HCT116 (cell line): ENCODE results near the gene AKR7A3. TPM values are rescaled to one million over a fixed set of nuclear protein-coding genes. Genes with fewer than 3 reads are reported as not detected.

Source experiments
- ATAC-seq: fragments of 200-7000 bp; cut with Tn5 transposase; 2 replicates; pipeline ENCODE4 v1.9.1; 2020; ENCODE audit warnings: mild to moderate bottlenecking, moderate library complexity
- BruUV-seq: library from RNA; stranded (reverse); fragments of 400-500 nt; replicated peaks from 2 replicates; lab custom pipeline; 2021; lab: Mats Ljungman, UMichigan
- CTCF ChIA-PET: fragments of 300-600 bp; sonication (Branson Sonifier 250); formaldehyde crosslinking; loops from one replicate; lab custom pipeline; 2021; ENCODE audit warnings: antibody characterized with exemption; lab: Charles Lee
- POLR2A ChIA-PET: fragments of 300-600, 350-600 bp; sonication (Branson Sonifier 250); formaldehyde crosslinking; loops from one replicate; lab custom pipeline; 2021; ENCODE audit warnings: antibody characterized with exemption; lab: Charles Lee
- RAD21 ChIA-PET, 2 experiments: fragments of 300-600 bp; sonication (Branson Sonifier 250); formaldehyde crosslinking; loops; one replicate each; lab custom pipeline; 2023; ENCODE audit warnings: low total read pairs in 2 of 2; ENCODE audit not compliant: uncharacterized antibody in 2 of 2, unreplicated experiment in 2 of 2, low non-redundant PET in 1 of 2; lab: Charles Lee
- DNase-seq: peaks from one replicate; pipeline ENCODE4 v3.0.0-alpha.2; 2010; ENCODE audit warnings: low read depth, low spot score
- H2AFZ ChIP-seq: fragments of 200-600 bp; shearing (Covaris generic), sonication (generic); 2 replicates; pipeline ENCODE4 v1.6.1; 2017; ENCODE audit warnings: low read depth, mixed run types, mixed read lengths, antibody characterized with exemption, low read length; ENCODE audit not compliant: poor library complexity, severe bottlenecking
- H3K27ac ChIP-seq: 2 replicates; pipeline ENCODE4 v1.5.1; 2012; ENCODE audit warnings: low read depth, low read length
- H3K27me3 ChIP-seq: fragments of 200-600 bp; sonication (generic); 2 replicates; pipeline ENCODE4 v1.6.1; 2016; ENCODE audit warnings: mixed run types, low read length, mixed read lengths; ENCODE audit not compliant: insufficient read depth
- H3K36me3 ChIP-seq, 2 experiments: fragments of 200-500 bp in 1 of 2; fragments of 200-600 bp in 1 of 2; sonication (Bioruptor generic) in 1 of 2; sonication (generic) in 1 of 2; 2 replicates each; pipeline versions ENCODE4 v1.5.1 to v1.6.1; 2014 to 2016; ENCODE audit warnings: low read length in 2 of 2, inconsistent platforms in 1 of 2, mixed read lengths in 1 of 2, mixed run types in 1 of 2; ENCODE audit not compliant: insufficient read depth in 2 of 2, control insufficient read depth in 1 of 2
- H3K4me1 ChIP-seq, 2 experiments: fragments of 200-600 bp in 1 of 2; sonication (generic) in 1 of 2; 2 replicates each; pipeline versions ENCODE4 v1.5.1 to v1.6.1; 2012 to 2017; ENCODE audit warnings: low read length in 2 of 2, inconsistent platforms in 1 of 2, mild to moderate bottlenecking in 1 of 2, mixed read lengths in 1 of 2, mixed run types in 1 of 2, moderate library complexity in 1 of 2; ENCODE audit not compliant: insufficient read depth in 2 of 2, control insufficient read depth in 1 of 2
- H3K4me2 ChIP-seq: fragments of 200-600 bp; sonication (generic); 2 replicates; pipeline ENCODE4 v1.6.1; 2017; ENCODE audit warnings: mixed run types, low read length, mixed read lengths
- H3K4me3 ChIP-seq, 2 experiments: fragments of 200-600 bp in 1 of 2; sonication (generic) in 1 of 2; replicated peaks in 1 of 2; 2 replicates each; pipeline ENCODE4 v1.5.1; 2011 to 2016; ENCODE audit warnings: low read length in 2 of 2, control low read depth in 1 of 2, low read depth in 1 of 2, mild to moderate bottlenecking in 1 of 2, mixed read lengths in 1 of 2, mixed run types in 1 of 2
- H3K79me2 ChIP-seq: fragments of 200-600 bp; sonication (generic); 2 replicates; pipeline ENCODE4 v1.6.1; 2017; ENCODE audit warnings: mild to moderate bottlenecking, mixed run types, low read length, moderate library complexity, mixed read lengths; ENCODE audit not compliant: insufficient read depth
- H3K9ac ChIP-seq: fragments of 200-600 bp; sonication (generic); 2 replicates; pipeline ENCODE4 v1.6.1; 2016; ENCODE audit warnings: low read length, mixed read lengths
- H3K9me2 ChIP-seq: fragments of 200-600 bp; sonication (generic), shearing (Covaris generic); 2 replicates; pipeline ENCODE4 v1.6.1; 2017; ENCODE audit warnings: mixed run types, mild to moderate bottlenecking, moderate library complexity; ENCODE audit not compliant: insufficient read depth
- H3K9me3 ChIP-seq, 2 experiments: fragments of 200-500 bp in 1 of 2; fragments of 200-600 bp in 1 of 2; sonication (Bioruptor generic) in 1 of 2; sonication (generic) in 1 of 2; 2 replicates each; pipeline ENCODE4 v1.6.1; 2014 to 2017; ENCODE audit warnings: low read length in 2 of 2, mixed read lengths in 2 of 2, inconsistent platforms in 1 of 2, low read depth in 1 of 2, mild to moderate bottlenecking in 1 of 2, mixed run types in 1 of 2, moderate library complexity in 1 of 2; ENCODE audit not compliant: control insufficient read depth in 1 of 2, insufficient read depth in 1 of 2
- H4K20me1 ChIP-seq: fragments of 200-600 bp; sonication (generic), shearing (Covaris generic); 2 replicates; pipeline ENCODE4 v1.6.1; 2017; ENCODE audit warnings: mixed run types, mild to moderate bottlenecking, moderate library complexity; ENCODE audit not compliant: insufficient read depth
- ATF3 ChIP-seq: IDR thresholded peaks from 2 replicates; pipeline ENCODE4 v1.6.1; 2012
- CBX3 ChIP-seq: IDR thresholded peaks from 2 replicates; pipeline ENCODE4 v1.6.1; 2012; ENCODE audit warnings: low read depth
- CEBPB ChIP-seq: IDR thresholded peaks from 2 replicates; pipeline ENCODE4 v1.6.1; 2012; ENCODE audit warnings: low read depth
- CTCF ChIP-seq, 3 experiments: fragments of 200-600 bp in 1 of 3; sonication (generic) in 1 of 3; IDR thresholded peaks in 2 of 3; conservative IDR thresholded peaks in 1 of 3; 2 replicates each; pipeline ENCODE4 v1.5.1; 2012 to 2017; ENCODE audit warnings: low read depth in 2 of 3, low read length in 2 of 3, antibody characterized with exemption in 1 of 3, borderline replicate concordance in 1 of 3, control low read depth in 1 of 3, mild to moderate bottlenecking in 1 of 3, mixed read lengths in 1 of 3, mixed run types in 1 of 3, moderate library complexity in 1 of 3; ENCODE audit not compliant: insufficient read depth in 1 of 3
- EZH2phosphoT487 ChIP-seq: fragments of 200-600 bp; IDR thresholded peaks from 2 replicates; pipeline ENCODE4 v1.6.1; 2018; ENCODE audit warnings: antibody characterized with exemption, borderline replicate concordance
- FOSL1 ChIP-seq: IDR thresholded peaks from 2 replicates; pipeline ENCODE4 v1.6.1; 2012; ENCODE audit warnings: low read depth
- POLR2A ChIP-seq: IDR thresholded peaks from 2 replicates; pipeline ENCODE4 v1.7.0; 2011; ENCODE audit warnings: borderline replicate concordance; ENCODE audit not compliant: insufficient read depth, insufficient read length; ENCODE audit errors: extremely low read depth
- POLR2AphosphoS5 ChIP-seq: IDR thresholded peaks from 2 replicates; pipeline ENCODE4 v1.6.1; 2011; ENCODE audit warnings: mild to moderate bottlenecking, low read depth, low read length, moderate library complexity
- RAD21 ChIP-seq: IDR thresholded peaks from 2 replicates; pipeline ENCODE4 v1.6.1; 2012; ENCODE audit warnings: low read depth, mild to moderate bottlenecking
- SIN3A ChIP-seq: IDR thresholded peaks from 2 replicates; pipeline ENCODE4 v1.6.1; 2012; ENCODE audit warnings: low read depth
- SP1 ChIP-seq: IDR thresholded peaks from 2 replicates; pipeline ENCODE4 v1.6.1; 2012; ENCODE audit warnings: low read depth
- SRF ChIP-seq: IDR thresholded peaks from 2 replicates; pipeline ENCODE4 v1.6.1; 2012; ENCODE audit warnings: low read depth
- TCF7L2 ChIP-seq: IDR thresholded peaks from 2 replicates; pipeline ENCODE4 v1.7.0; 2011; ENCODE audit warnings: borderline replicate concordance, inconsistent platforms; ENCODE audit not compliant: insufficient read depth, insufficient read length; ENCODE audit errors: extremely low read depth
- YY1 ChIP-seq: IDR thresholded peaks from 2 replicates; pipeline ENCODE4 v1.6.1; 2011; ENCODE audit warnings: low read length, low read depth, moderate library complexity, mild to moderate bottlenecking; ENCODE audit not compliant: insufficient replicate concordance; ENCODE audit errors: extremely low read depth
- ZNF274 ChIP-seq: fragments of 200-500 bp; sonication (Bioruptor generic); IDR thresholded peaks from 2 replicates; pipeline ENCODE4 v1.6.1; 2014; ENCODE audit warnings: mild to moderate bottlenecking, low read depth, low read length, inconsistent platforms
- intact Hi-C: fragments of 100-400 bp; cut with micrococcal nuclease; formaldehyde crosslinking; loops from 2 replicates; pipeline ENCODE4 v1.10.0; 2022
- total RNA-seq: library from RNA; stranded (reverse); gene quantifications from one replicate; pipeline ENCODE4 v1.2.1, GENCODE V29; 2021; ENCODE audit not compliant: unreplicated experiment
- TF ChIP-seq, protein P1 (sequence below): IDR thresholded peaks from 2 replicates; pipeline ENCODE4 v1.6.1; 2011; ENCODE audit warnings: mild to moderate bottlenecking, low read length, moderate library complexity; ENCODE audit not compliant: insufficient replicate concordance; ENCODE audit errors: extremely low read depth
- TF ChIP-seq, protein P2 (sequence below): IDR thresholded peaks from 2 replicates; pipeline ENCODE4 v1.6.1; 2012
- TF ChIP-seq, protein P3 (sequence below): IDR thresholded peaks from 2 replicates; pipeline ENCODE4 v1.6.1; 2012; ENCODE audit warnings: low read depth

The AKR7A3 gene
- total RNA-seq, 1 experiment from 2014 or later = 1.7 TPM

- H4K20me1 ChIP-seq = no peaks in the 10 kb centered on the region
- H3K9me3 ChIP-seq = no peaks in the 10 kb centered on the region
- no peaks in the 10 kb centered on the region for H3K9me2 ChIP-seq
- no peak overlapping the region for H3K4me3 ChIP-seq
- RAD21 ChIA-PET = no interaction called here
- no peak overlapping the region for H3K4me2 ChIP-seq
- H2AFZ ChIP-seq = no peak overlapping the region
- ATAC-seq = no peak
- no peaks in the 10 kb centered on the region; a peak in 1 of 4 replicates for H3K36me3 ChIP-seq
- POLR2A ChIA-PET = no interaction called here
- intact Hi-C loops = no loop called here
- H3K4me1 ChIP-seq = no peaks in the 10 kb centered on the region
- DNase-seq = no peak
- no peak overlapping the region for H3K27ac ChIP-seq
- no peaks in the 10 kb centered on the region for H3K27me3 ChIP-seq
- no peaks in the 10 kb centered on the region for H3K79me2 ChIP-seq
- TF ChIP-seq SRF = no peak
- TF ChIP-seq ZNF274 = no peak
- no peak for TF ChIP-seq TCF7L2
- TF ChIP-seq, protein P1, sequence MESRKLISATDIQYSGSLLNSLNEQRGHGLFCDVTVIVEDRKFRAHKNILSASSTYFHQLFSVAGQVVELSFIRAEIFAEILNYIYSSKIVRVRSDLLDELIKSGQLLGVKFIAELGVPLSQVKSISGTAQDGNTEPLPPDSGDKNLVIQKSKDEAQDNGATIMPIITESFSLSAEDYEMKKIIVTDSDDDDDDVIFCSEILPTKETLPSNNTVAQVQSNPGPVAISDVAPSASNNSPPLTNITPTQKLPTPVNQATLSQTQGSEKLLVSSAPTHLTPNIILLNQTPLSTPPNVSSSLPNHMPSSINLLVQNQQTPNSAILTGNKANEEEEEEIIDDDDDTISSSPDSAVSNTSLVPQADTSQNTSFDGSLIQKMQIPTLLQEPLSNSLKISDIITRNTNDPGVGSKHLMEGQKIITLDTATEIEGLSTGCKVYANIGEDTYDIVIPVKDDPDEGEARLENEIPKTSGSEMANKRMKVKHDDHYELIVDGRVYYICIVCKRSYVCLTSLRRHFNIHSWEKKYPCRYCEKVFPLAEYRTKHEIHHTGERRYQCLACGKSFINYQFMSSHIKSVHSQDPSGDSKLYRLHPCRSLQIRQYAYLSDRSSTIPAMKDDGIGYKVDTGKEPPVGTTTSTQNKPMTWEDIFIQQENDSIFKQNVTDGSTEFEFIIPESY = no peak
- no peak for TF ChIP-seq CEBPB
- TF ChIP-seq POLR2A = no peak
- TF ChIP-seq ATF3 = no peak
- no peak for TF ChIP-seq FOSL1
- no peak for TF ChIP-seq SIN3A
- no peak for TF ChIP-seq RAD21
- no peak for TF ChIP-seq EZH2phosphoT487
- no peak for TF ChIP-seq CTCF (IDR thresholded peaks at IDR 0.05 in 2 of 3, conservative IDR thresholded peaks at IDR 0.05 in 1 of 3; ENCODE audit: borderline replicate concordance in 1 of 3, insufficient read depth in 1 of 3, low read depth in 2 of 3, low read length in 2 of 3)
- no peak for TF ChIP-seq CBX3
- TF ChIP-seq POLR2AphosphoS5 = no peak
- no peak for TF ChIP-seq YY1
- TF ChIP-seq, protein P2, sequence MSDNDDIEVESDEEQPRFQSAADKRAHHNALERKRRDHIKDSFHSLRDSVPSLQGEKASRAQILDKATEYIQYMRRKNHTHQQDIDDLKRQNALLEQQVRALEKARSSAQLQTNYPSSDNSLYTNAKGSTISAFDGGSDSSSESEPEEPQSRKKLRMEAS = no peak
- TF ChIP-seq, protein P3, sequence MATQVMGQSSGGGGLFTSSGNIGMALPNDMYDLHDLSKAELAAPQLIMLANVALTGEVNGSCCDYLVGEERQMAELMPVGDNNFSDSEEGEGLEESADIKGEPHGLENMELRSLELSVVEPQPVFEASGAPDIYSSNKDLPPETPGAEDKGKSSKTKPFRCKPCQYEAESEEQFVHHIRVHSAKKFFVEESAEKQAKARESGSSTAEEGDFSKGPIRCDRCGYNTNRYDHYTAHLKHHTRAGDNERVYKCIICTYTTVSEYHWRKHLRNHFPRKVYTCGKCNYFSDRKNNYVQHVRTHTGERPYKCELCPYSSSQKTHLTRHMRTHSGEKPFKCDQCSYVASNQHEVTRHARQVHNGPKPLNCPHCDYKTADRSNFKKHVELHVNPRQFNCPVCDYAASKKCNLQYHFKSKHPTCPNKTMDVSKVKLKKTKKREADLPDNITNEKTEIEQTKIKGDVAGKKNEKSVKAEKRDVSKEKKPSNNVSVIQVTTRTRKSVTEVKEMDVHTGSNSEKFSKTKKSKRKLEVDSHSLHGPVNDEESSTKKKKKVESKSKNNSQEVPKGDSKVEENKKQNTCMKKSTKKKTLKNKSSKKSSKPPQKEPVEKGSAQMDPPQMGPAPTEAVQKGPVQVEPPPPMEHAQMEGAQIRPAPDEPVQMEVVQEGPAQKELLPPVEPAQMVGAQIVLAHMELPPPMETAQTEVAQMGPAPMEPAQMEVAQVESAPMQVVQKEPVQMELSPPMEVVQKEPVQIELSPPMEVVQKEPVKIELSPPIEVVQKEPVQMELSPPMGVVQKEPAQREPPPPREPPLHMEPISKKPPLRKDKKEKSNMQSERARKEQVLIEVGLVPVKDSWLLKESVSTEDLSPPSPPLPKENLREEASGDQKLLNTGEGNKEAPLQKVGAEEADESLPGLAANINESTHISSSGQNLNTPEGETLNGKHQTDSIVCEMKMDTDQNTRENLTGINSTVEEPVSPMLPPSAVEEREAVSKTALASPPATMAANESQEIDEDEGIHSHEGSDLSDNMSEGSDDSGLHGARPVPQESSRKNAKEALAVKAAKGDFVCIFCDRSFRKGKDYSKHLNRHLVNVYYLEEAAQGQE = no peak
- TF ChIP-seq SP1 = no peak
- CTCF ChIA-PET = no interaction called here
- BruUV-seq = no TSS peak
- no peak overlapping the region for H3K9ac ChIP-seq
These were observed 36.9 kb upstream of the AKR7A3 start for GRCh38 chr1:19325368-19325957.
